ENCODE data around the gene PDCD1. TPM values are rescaled to one million over a fixed set of nuclear protein-coding genes. Genes with fewer than 3 reads are reported as not detected.

Gene PDCD1
- total RNA-seq, 1 experiment from 2014 or later = not detected

DNA sequence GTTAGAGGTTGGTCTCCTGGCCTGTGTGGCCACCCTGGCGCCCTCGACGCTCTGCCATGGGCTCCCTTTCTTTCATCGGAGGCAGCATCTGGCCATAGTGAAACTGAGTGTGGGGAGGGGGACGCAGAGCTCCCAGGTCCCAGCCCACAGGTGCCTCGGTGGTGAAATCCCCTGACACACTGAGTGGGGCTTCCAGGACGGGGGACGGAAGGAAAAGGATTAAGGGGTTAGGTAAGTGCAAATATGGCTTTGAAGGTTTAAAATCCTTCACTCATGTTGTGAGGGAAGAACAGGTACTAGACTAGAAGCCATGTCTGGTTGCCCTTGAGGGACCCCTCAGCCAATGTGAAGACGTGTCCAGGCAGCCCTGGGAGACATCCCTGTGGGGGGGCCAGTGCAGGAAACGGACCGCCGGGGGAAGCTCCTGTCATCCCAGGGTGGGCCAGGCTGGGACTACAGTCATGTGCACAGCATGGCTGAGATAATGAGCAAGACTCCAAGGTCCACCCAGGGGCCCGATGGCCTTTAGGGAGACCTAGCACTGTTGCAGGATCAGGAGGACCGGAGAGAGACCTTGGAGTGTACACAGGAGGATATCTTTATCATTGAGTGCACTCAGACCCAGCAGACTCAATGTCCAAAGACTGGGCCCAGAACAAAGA lies 47.2 kb upstream of the PDCD1 start:
- no peak overlapping the region for H3K4me3 ChIP-seq
- no peak overlapping the region for H3K4me2 ChIP-seq
- DNase-seq = peak in 1 of 2 experiments; percentile 28
- H3K27ac ChIP-seq = no peak overlapping the region
- TF ChIP-seq, protein P1, sequence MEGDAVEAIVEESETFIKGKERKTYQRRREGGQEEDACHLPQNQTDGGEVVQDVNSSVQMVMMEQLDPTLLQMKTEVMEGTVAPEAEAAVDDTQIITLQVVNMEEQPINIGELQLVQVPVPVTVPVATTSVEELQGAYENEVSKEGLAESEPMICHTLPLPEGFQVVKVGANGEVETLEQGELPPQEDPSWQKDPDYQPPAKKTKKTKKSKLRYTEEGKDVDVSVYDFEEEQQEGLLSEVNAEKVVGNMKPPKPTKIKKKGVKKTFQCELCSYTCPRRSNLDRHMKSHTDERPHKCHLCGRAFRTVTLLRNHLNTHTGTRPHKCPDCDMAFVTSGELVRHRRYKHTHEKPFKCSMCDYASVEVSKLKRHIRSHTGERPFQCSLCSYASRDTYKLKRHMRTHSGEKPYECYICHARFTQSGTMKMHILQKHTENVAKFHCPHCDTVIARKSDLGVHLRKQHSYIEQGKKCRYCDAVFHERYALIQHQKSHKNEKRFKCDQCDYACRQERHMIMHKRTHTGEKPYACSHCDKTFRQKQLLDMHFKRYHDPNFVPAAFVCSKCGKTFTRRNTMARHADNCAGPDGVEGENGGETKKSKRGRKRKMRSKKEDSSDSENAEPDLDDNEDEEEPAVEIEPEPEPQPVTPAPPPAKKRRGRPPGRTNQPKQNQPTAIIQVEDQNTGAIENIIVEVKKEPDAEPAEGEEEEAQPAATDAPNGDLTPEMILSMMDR (conservative IDR thresholded peaks at IDR 0.05) = no peak
- TF ChIP-seq EZH2 (IDR thresholded peaks at IDR 0.05; ENCODE audit: low read depth) = no peak
- H3K9me2 ChIP-seq (ENCODE audit: insufficient read depth) = no peaks in the 10 kb centered on the region
- ChIA-PET CTCF (interaction anchor here (0.6 kb wide), 1 partner anchor 12 kb away, joined by 3 read pairs; no protein-coding TSS in a partner anchor), POLR2A (ENCODE audit: unreplicated experiment) (no interaction called here)
- H3K9me3 ChIP-seq (ENCODE audit: insufficient read depth, low read depth) = no peaks in the 10 kb centered on the region
- H4K20me1 ChIP-seq (ENCODE audit: insufficient read depth) = no peaks in the 10 kb centered on the region
- H3F3A ChIP-seq (ENCODE audit: insufficient read depth, low read depth) = no peaks in the 10 kb centered on the region
- H3K79me2 ChIP-seq (ENCODE audit: low read depth) = no peaks in the 10 kb centered on the region
- intact Hi-C loops (cut with micrococcal nuclease; ENCODE audit: unreplicated experiment) = no loop called here
- BruUV-seq (replicated peaks) = no TSS peak
- no peaks in the 10 kb centered on the region for H3K36me3 ChIP-seq (ENCODE audit: low read depth)
- H3K4me1 ChIP-seq (replicated peaks; ENCODE audit: insufficient read depth) = no peaks in the 10 kb centered on the region
- H2AFZ ChIP-seq = no peak overlapping the region
- H3K27me3 ChIP-seq (ENCODE audit: insufficient read depth, low read depth) = peaks cover 95% of the 10 kb centered on the region

DNA sequence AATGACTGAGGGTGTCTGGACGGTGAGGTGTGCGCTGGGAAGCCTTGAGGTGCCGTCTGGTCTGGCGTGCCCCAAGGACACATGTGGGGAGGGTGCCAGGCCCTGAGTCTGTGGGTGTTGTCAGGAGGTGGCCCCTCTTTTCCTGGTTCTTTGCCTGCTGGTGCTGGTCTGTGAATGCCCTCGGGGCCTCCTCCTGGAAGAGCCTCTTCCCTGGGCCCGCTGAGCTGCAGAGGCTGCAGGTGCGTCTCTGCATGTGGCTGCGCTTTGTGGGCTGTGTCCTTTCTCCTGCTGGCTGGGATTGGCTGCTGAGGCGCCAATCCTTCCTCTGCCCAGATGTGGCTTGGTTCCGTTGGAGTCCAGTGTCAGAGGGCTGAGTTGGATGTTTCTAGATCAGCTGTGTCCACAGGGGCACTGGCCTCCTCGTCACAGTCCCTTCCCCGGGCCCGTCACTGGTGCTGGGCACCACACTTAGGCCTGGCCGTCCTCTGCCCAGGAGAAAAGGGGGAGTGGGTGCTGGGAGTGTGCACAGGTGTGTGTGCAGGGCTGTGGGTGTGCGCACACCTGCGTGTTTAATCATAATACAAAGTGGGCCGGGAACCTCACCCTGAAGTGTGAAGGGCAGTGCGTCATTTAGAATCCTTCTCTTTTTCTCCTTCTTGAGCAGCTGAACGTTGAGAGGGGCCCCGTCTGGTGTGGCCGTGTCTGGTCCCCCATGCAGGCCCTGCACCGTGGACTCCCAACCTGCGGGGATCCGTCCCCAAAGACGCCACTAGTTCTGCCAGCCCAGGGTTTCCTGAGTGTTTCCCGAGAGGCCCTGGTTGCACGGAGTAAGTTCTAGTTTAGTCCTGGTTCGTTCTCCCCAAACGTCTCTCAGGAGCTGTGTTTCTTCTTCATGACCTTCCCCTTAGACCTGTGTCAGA lies 46.4 kb upstream of the PDCD1 start:
- TF ChIP-seq, protein P1 (conservative IDR thresholded peaks at IDR 0.05) = no peak
- no peak for TF ChIP-seq EZH2 (IDR thresholded peaks at IDR 0.05; ENCODE audit: low read depth)
- no peak overlapping the region for H3K27ac ChIP-seq
- intact Hi-C loops (cut with micrococcal nuclease; ENCODE audit: unreplicated experiment) = no loop called here
- no peaks in the 10 kb centered on the region for H3K36me3 ChIP-seq (ENCODE audit: low read depth)
- no peak overlapping the region for H3K4me3 ChIP-seq
- no peaks in the 10 kb centered on the region for H4K20me1 ChIP-seq (ENCODE audit: insufficient read depth)
- H3K4me1 ChIP-seq (replicated peaks; ENCODE audit: insufficient read depth) = no peaks in the 10 kb centered on the region
- peak in 1 of 2 experiments; percentile 32 for DNase-seq
- H2AFZ ChIP-seq = no peak overlapping the region
- H3K27me3 ChIP-seq (ENCODE audit: insufficient read depth, low read depth) = peaks cover 95% of the 10 kb centered on the region
- no peaks in the 10 kb centered on the region for H3K9me2 ChIP-seq (ENCODE audit: insufficient read depth)
- no peak overlapping the region for H3K4me2 ChIP-seq
- no peaks in the 10 kb centered on the region for H3K79me2 ChIP-seq (ENCODE audit: low read depth)
- ChIA-PET POLR2A (ENCODE audit: unreplicated experiment) (no interaction called here), CTCF (no interaction called here)
- H3F3A ChIP-seq (ENCODE audit: insufficient read depth, low read depth) = no peaks in the 10 kb centered on the region
- no TSS peak for BruUV-seq (replicated peaks)
- no peaks in the 10 kb centered on the region for H3K9me3 ChIP-seq (ENCODE audit: insufficient read depth, low read depth)

DNA sequence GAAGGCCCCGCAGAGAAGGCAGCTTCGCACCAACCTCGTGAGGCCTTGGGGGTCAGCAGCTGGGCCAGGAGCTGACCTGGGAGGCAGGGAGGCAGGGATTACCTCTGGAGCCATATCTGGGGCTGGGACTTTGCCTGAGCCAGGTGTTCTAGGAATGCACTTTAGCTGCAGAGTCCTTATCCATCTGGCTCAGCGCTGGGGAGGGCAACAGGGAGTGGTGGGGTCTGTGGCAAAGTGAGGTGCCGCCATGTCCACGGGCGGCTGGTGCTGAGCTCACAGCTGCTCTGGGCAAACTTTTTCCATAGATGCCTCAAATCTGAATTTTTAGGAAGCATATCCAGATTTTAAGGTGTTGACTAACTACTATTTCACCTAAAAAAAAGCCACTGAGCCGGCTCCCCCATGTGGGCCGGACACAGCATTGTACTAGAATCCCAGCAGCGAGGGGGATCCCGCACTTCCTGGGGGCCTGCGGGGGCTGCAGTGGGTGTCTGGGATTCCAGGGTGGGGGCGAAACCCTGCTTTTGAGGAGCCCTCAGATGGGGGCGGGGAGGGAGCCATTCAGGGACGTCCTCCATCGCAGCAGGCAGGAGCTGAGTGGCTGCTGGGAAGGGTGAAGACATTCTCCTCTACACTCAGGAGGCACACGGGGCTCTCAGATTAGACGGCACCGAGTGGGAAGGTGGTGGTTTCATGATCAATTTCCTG lies 45.5 kb upstream of the PDCD1 start:
- ChIA-PET CTCF (no interaction called here), POLR2A (ENCODE audit: unreplicated experiment) (no interaction called here)
- intact Hi-C loops (cut with micrococcal nuclease; ENCODE audit: unreplicated experiment) = no loop called here
- Histone ChIP-seq H3K9me3 (ENCODE audit: insufficient read depth, low read depth) (no peaks in the 10 kb centered on the region), H3K36me3 (ENCODE audit: low read depth) (no peaks in the 10 kb centered on the region), H3K4me1 (replicated peaks; ENCODE audit: insufficient read depth) (no peaks in the 10 kb centered on the region), H3K79me2 (ENCODE audit: low read depth) (no peaks in the 10 kb centered on the region), H3K4me2 (no peak overlapping the region), H3F3A (ENCODE audit: insufficient read depth, low read depth) (no peaks in the 10 kb centered on the region), H3K4me3 (no peak overlapping the region), H3K9me2 (ENCODE audit: insufficient read depth) (no peaks in the 10 kb centered on the region), H2AFZ (no peak overlapping the region), H3K27ac (no peak overlapping the region), H4K20me1 (ENCODE audit: insufficient read depth) (no peaks in the 10 kb centered on the region), H3K27me3 (ENCODE audit: insufficient read depth, low read depth) (peaks cover 94% of the 10 kb centered on the region)
- TF ChIP-seq, protein P1 (conservative IDR thresholded peaks at IDR 0.05) = no peak
- TF ChIP-seq EZH2 (IDR thresholded peaks at IDR 0.05; ENCODE audit: low read depth) = no peak
- DNase-seq = peak in 1 of 2 experiments; percentile 33
- BruUV-seq (replicated peaks) = no TSS peak
